ENCODE data around the gene OR2M3.
"Not testable (repeated sequence)": the region's sequence is repeated elsewhere in the genome, so short reads cannot be mapped to it uniquely, and the experiment has no call there.

OR2M3 gene, protein sequence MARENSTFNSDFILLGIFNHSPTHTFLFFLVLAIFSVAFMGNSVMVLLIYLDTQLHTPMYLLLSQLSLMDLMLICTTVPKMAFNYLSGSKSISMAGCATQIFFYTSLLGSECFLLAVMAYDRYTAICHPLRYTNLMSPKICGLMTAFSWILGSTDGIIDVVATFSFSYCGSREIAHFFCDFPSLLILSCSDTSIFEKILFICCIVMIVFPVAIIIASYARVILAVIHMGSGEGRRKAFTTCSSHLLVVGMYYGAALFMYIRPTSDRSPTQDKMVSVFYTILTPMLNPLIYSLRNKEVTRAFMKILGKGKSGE

DNA sequence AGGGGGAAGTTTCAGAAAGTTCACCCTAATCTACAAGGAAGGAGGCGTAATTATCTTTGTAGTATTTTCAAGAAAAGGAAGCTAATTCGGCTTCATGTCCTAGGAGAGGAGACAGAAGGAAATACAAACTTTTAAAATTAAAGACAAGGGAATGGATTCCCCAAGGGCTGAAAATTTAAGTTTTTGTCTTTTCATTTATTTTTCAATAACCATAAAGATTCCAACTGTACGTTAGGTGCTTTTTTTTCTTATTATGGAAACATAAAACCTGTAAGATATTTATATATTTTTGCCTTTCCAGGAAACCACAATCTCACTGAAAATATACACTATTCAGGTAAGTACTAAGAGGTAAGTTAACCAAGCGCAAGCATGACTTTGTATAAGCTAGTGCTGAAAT lies at the start of gene OR2M3:
TSS of gene OR2M3 (plus strand) at position 301 of the 400 bp plus-strand sequence. CDS start 5,803 bp downstream, outside the sequence.
- no peak for DNase-seq (ENCODE audit: low spot score)

DNA sequence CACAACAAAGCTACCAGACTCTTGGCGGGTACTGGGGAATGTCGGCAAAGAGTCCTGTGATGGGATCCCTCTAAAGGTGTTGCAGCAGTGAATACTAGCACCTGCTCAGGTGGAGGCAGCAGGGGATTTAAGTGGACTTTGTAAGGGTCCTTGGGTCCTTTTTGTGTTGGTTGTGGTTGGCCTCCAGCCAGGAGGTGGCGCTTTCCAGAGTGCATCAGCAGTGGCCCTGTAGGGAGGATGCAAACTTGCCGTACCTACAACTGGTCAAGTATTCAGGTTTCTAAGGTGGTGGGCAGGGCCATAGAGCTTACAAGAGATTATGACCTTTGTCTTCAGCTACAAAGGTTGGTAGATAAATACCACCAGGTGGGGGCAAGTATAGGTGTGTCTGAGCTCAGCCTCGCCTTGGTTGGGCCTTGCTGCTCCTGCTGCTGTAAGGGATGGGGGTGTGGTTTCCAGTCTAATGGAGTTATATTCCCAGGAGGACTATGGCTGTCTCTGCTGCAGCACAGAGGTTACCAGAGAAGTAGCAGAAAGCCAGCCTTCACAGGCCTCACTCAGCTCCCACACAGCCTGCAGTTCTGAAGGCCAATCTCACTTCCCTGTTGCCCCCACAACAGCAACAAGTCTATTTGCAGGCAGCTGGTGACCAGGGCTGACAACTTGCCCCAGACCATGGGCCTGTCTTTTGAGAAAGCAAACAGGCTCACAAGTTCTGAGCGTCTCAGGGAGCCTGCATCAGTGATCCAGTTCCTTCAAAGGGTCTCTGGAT lies 44.8 kb upstream of the OR2M3 start:
- no peak for DNase-seq (ENCODE audit: low spot score)

GRCh38 chr1:248155927-248156326 lies 41.1 kb upstream of the OR2M3 start:
- no peak for DNase-seq (ENCODE audit: low spot score)

DNA sequence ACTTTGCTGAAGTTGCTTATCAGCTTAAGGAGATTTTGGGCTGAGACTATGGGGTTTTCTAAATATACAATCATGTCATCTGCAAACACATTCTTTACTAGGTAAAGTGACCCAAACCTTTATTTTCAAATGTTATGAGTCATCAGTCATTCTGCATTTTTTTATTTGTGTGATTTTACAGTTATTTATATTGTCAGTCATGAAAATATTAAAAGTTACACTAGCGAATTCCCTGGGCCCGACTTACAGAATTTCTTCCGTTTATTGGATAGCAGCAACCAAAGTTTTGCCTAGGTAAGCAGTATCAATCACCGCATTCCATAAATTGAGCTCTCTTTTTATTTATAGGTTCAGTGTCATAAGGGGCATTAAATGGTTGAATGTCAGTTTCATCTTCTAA lies 38.3 kb upstream of the OR2M3 start:
- no peak for DNase-seq (ENCODE audit: low spot score)

- DNase-seq (ENCODE audit: low spot score): no peak
Observed at GRCh38 chr1:248164031-248164430, 33.0 kb upstream of the OR2M3 start.

GRCh38 chr1:248165186-248165585 lies 31.9 kb upstream of the OR2M3 start:
- no peak for DNase-seq (ENCODE audit: low spot score)

DNA sequence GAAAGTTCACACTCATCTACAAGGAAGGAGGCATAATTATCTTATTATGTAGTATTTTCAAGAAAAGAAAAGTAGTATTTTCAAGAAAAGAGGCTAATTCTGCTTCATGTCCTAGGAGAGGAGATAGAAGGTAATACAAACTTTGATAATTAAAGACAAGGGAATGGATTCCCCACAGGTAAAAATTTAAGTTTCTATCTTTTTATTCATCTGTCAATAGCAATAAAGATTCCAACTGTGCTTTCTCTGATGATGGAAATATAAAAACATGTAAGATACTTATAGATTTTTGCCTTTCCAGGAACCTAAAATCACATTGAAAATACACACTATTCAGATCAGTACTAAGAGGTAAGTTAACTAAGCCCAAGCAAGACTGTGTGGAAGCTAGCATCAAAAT lies 22.5 kb upstream of the OR2M3 start, which contains the start of gene OR2M2:
TSS of gene OR2M2 (plus strand) at position 301 of the 400 bp plus-strand sequence. CDS start 5,165 bp downstream, outside the sequence.
- no peak for DNase-seq (ENCODE audit: low spot score)

DNA sequence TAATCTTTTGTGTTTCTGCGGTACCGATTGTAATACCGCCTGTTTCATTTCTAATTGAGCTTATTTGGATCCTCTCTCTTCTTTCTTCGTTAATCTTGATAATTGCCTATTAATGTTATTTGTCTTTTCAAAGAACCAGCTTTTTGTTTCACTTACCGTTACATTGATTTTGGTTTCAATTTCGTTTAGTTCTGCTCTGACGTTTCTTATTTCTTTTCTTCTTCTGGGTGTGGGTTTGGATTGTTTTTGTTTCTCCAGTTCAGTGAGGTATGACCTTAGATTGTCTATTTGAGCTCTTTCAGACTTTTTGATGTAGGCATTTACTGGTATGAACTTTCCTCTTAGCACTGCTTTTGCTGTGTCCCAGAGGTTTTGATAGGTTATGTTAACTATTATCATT lies 13.1 kb upstream of the OR2M3 start:
- no peak for DNase-seq (ENCODE audit: low spot score)

GRCh38 chr1:248187363-248187762 lies 9.7 kb upstream of the OR2M3 start:
- DNase-seq (ENCODE audit: low spot score): no peak

GRCh38 chr1:248189026-248189425 lies 8.0 kb upstream of the OR2M3 start:
- DNase-seq (ENCODE audit: low spot score): no peak

DNA sequence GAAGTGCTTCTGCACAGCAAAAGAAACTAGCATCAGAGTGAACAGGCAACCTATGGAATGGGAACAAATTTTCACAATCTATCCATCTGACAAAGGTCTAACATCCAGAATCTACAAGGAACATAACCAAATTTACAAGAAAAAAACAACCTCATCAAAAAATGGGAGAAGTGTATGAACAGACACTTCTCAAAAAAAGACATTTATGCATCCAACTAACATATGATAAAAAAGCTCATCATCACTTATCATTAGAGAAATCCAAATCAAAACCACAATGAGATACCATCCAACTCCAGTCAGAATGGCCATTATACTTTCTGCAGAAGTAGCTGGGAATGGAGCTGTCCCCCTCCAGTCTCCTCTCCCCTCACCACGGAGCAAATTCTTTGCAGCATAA lies 2.9 kb upstream of the OR2M3 start:
- no peak for DNase-seq (ENCODE audit: low spot score)

DNA sequence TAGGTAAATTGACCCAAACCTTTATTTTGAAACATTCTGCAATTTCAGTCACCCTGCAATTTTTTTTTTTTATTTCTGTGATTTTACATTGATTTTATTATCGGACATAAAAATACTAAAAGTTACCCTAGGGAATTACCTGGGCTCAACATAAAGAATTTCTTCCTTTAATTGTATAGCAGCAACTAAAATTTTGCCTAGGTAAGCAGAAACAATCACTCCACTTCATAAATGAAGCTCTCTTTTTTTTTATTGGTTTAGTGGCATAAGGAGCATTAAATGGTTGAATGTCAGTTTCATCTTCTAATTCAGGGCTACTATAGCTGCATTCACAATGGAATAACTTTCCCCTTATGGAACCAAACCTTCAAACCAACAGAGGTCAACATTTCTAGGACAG lies 18.8 kb downstream of the OR2M3 start:
- DNase-seq (ENCODE audit: low spot score): no peak

- no peak for DNase-seq (ENCODE audit: low spot score)
Observed at GRCh38 chr1:248225537-248225936, 28.5 kb downstream of the OR2M3 start.

DNA sequence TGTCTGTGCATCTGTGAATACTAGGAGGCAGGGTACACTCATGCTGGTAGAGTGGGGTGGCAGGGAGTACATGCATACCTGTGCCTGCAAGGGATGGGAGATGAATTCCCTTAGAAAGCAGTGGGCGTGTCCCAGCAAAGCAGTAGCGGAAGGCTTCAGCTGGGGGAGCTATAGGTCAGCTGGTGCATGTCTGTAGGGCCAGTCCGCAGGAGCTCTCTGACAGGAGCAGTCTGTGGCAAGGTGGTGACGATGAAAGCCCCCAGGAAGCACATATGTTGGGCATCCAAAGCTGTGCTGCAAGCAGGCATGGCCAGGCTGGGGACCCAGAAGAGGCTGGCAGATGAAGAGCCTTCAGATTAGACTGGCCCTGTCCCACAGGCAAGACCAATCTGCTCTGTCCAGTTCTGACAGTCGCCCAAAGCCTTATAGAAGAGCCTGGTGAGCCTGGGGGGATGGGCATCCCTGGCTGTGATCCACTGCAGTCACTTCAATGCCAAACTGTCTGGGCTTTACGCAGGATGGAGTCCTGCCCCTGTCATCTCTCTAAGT lies 32.4 kb downstream of the OR2M3 start:
- DNase-seq (ENCODE audit: low spot score): no peak

DNA sequence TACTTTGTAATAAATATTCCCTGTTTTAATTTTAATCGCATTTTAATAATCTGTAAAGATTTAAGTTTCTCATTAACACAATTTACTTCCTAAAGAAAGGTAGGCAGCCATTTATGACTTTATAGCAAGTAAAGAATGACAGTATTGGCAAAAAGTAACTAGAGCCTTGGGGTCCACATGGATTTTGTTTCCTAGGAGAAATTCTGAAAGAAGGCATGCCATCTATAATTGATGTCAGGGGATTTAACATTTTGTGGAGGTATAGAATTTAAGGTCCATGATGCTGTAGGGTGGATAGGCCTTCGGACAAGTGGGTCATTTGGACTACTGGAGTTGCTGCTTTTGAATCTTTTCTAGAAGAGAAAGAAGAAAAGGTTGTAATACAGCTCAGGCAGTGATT lies 34.1 kb downstream of the OR2M3 start, which contains the start of gene OR2M4:
TSS of gene OR2M4 (plus strand) at position 301 of the 400 bp plus-strand sequence. CDS start 7,512 bp downstream, outside the sequence.
- no peak for DNase-seq (ENCODE audit: low spot score)

- DNase-seq (ENCODE audit: low spot score): no peak
Observed at GRCh38 chr1:248239478-248239877, 42.4 kb downstream of the OR2M3 start.

- DNase-seq (ENCODE audit: low spot score): no peak
Observed at GRCh38 chr1:248243204-248243603, 46.1 kb downstream of the OR2M3 start.

DNA sequence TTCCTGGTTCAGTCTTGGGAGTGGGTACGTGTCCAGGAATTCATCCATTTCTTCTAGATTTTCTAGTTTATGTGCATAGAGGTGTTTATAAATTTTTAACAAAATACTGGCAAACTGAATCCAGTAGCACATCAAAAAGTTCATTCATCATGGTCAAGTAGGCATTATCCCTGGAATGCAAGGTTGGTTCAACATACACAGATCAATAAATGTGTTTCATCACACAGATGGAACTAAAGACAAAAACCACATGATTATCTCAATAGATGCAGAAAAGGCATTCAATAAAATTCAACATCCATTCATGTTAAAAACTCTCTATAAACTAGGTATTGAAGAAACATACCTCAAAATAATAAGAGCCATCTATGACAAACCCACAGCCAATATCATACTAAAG lies 62.2 kb downstream of the OR2M3 start:
- DNase-seq (ENCODE audit: low spot score): not testable (repeated sequence)

Data from ecto neural progenitor cell (in vitro differentiated cells).